Dermis microvascular lymphatic vessel endothelial cell (primary cell): ENCODE measurements around the gene CPT1A. TPM values are rescaled to one million over a fixed set of nuclear protein-coding genes. Genes with fewer than 3 reads are reported as not detected.

Source experiments
- DNase-seq, 2 donors: peaks; one replicate each; pipeline versions ENCODE4 v3.0.0 to v3.0.0-alpha.2; 2010; ENCODE audit warnings: low read depth in 2 of 2
- total RNA-seq: library from RNA; depleted of rRNA; stranded (reverse); fragments of >200 nt; gene quantifications from 2 replicates; pipeline ENCODE4 v1.2.1, GENCODE V29; 2014

The CPT1A gene
- total RNA-seq, 1 donor from 2014 or later: 68.3 TPM

DNA sequence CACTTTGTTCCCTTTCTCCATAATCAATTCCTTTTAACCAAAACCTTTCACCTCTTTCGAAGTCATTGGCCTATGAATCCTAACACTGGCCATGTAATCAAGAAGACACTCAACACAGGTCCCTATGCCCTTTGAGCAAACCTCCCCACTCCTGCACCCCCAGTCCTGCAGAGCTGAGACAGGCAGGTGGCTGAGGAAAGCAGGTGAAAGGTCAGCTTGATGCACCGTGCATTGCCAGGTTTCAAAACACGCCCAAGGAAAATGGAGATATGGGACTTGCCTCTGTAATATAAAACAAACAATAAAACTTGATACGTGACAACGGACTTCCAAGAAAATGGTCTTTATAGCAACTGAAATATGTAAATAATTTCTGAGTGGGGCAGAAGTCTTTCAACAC is 10.6 kb downstream of the CPT1A start:
- no peak for DNase-seq

DNA sequence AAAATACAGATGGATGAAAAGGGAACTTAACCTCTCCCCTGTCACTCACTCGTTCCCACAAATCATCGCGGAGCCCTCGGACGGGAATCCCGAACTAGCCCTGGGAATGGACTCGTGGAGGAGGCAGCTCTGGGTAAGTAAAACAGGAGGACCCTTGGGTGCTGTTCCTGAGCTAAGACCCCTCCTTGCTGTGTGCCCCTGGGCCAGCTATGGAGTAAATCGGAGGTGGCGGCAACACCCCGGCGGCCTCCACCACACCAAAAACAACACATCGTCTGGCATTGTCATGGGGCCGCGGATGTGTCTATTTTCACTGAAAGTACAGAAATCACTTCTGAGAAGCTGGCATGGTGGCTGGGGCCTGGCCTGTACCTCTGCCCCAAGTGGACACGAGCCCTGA is 12.1 kb downstream of the CPT1A start:
- no peak for DNase-seq

DNA sequence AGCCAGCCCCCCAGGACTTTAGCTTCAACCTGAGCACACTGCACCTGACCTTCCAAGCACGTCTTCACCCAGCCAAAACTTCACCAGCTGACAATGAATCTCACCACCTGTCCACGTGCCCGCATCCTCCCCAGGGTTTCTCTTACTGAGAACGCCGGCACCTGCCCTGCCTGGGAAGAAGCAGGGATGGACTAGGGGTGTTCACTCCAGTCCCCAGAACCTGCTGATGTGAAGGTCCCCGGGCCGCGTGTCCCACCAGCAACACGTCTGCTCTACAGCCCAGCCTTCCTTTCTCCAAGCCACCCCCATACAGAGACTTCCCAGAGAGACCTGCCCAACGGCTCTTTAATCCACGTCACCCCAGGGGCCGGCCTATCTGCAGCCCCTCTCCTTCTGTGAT is 12.8 kb downstream of the CPT1A start:
- no peak for DNase-seq

DNA sequence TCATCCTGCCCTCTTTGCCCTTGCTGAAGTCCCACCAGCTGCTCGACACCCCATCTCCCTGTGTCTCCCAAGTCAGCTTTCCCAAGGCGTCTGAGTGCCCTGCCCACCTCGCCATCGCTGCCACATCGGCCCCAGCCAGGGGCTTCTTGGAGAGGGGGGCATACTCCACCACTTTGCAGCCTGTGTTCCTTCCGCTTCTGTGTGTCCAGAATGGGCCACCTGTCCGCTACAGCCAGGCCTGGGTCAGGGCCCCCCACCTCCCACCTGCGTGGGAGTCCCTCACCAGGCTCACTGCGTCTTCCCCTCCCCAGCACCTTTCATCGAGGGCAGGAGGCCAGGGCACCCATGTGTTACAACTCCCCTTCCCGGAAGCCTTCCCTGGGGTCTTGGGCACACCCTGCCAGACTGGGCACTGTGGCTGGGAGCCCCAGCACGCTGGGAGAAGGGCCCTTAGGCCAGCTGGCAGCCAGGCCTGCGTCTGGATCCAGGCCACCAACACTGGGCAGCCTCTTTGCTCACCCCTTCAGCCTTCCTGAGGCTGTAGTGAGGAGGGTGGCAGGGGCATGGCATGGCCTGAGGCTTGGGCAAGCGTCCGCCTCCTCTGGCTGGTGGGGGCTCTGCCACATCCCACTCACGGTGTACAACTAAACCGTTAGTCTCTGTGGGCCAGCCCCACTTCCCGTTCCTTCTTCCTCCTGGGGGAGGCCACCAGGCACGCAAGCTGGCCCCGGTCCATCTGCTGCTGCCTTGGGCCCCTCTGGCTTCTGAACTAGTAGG is 13.4 kb downstream of the CPT1A start:
- no peak for DNase-seq

GRCh38 chr11:68827733-68828132 is 14.0 kb downstream of the CPT1A start:
- no peak for DNase-seq

GRCh38 chr11:68826726-68827125 is 15.0 kb downstream of the CPT1A start:
- no peak for DNase-seq

DNA sequence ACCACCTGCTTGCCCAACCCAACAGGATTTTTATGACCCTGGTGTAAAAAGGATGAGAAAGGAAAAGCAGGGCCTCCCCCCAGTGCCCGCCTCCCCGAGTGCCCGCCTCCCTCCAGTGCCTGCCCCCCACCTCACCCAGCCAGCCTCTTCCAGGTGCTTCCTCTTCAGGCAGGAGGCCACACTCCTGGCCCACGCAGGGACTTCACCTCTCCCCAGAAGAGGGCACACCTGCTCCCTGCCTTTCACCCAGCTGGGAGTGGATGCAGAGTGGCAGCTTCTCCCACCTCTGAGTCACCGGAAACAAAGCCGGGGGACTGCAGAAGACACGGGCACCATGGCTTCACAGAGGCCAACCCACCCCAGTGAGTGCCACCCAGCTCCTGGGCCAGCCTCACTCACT is 16.1 kb downstream of the CPT1A start:
- peak; percentile 54 to 88 for DNase-seq

- DNase-seq: no peak
These were observed 19.2 kb downstream of the CPT1A start for GRCh38 chr11:68822546-68822945.

GRCh38 chr11:68821670-68822069 is 20.0 kb downstream of the CPT1A start:
- no peak for DNase-seq

DNA sequence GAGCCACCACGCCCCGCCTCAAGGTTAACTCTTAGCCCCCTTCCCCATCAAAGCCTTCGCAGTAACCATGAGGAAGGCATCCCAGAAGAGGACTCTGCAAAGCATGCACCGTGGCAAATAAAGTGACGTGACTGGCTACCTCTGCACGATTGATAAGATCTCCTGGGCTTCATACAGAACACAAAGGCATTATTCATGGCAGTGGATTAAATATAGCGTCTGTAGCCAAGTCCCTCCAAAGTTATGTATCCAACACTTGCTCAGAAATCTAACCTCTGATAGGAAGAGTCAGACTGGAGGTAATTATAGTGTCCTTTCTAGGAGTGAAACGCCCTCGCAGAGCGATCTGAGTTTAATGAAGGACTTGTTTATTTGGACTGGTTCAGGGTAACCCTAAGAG is 22.4 kb downstream of the CPT1A start:
- DNase-seq: no peak

- DNase-seq: no peak
These were observed 23.5 kb downstream of the CPT1A start for GRCh38 chr11:68818181-68818580.

DNA sequence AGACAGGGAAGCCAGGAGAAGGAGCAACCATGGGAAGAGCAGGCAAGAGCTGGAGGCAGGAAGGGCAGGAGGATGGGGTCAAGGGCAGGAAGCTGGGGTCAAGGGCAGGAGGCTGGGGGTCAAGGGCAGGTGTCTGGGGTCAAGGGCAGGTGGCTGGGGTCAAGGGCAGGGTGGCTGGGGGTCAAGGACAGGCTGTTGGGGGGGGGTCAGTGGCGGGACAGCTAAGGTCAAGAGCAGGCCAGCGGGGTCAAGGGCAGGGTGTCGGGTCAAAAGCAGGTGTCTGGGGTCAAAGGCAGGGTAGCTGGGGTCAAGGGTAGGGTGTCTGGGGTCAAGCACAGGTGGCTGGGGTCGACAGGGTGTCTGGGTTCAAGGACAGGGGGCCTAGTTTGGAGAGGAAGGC is 24.2 kb downstream of the CPT1A start:
- no peak for DNase-seq

DNA sequence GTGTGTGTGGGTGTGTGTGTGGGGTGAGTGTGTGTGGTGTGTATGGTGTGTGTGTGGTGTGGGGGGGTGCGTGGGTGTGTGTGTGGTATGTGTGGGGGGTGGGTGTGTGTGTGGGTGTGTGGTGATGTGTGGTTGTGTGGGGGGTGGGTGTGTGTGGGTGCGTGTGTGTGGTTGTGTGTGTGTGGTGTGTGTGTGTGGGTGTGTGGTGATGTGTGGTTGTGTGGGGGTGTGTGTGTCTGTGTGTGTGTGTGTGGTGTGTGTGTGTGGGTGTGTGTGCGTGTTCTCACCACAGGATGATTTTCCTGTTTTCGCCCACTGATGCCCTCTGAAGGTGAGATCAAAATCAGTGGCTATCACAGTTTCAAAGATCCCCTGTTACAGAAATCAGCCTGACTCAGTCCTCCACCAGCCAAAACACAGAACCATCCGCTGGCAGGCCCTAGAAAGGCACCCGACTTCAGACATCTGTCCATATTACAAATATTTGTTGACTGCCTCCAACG is 24.7 kb downstream of the CPT1A start:
- DNase-seq: no peak

- DNase-seq: no peak
These were observed 25.4 kb downstream of the CPT1A start for GRCh38 chr11:68816251-68816776.

DNA sequence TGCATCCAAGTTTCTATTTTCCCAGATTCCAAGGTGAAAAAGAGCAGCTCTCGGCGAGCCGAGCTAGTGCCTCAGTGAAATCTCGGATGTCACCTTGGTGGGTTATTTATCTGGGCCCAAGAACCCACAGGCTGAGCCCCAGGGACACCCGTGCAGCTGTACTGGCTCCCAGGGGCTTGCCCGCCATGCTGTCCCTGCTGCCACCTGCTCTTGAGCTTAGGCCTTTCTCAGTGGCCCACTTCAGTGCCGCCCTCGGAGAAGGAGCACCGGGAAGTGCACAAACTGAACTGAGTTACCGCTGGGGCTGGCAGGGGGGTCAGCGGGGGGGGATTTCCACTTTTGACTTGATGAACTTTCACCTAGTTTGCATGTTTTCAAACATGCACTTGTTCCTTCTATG is 27.9 kb downstream of the CPT1A start:
- DNase-seq: no peak

DNA sequence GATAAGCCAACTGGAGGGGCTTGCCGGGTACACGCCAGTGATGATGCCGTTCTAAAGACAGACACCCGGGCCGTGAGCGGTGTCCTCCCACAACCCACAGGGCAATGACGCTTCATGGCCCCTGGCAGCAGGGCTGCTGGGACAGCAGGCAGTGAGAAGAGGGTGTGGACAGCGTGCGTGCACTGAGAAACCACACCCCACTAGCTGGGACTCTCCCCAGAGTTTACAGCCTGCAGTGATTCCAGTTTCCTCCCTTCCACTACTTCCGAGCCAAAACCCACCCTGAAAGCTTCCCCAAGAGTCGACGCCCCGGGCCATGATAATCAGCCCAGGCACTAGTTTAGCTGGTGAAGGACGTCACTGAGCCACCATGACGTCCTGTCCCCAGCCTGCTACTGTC is 29.2 kb downstream of the CPT1A start:
- no peak for DNase-seq

- DNase-seq: no peak
These were observed 31.6 kb downstream of the CPT1A start for GRCh38 chr11:68810164-68810563.

GRCh38 chr11:68809506-68809905 is 32.2 kb downstream of the CPT1A start:
- no peak for DNase-seq

DNA sequence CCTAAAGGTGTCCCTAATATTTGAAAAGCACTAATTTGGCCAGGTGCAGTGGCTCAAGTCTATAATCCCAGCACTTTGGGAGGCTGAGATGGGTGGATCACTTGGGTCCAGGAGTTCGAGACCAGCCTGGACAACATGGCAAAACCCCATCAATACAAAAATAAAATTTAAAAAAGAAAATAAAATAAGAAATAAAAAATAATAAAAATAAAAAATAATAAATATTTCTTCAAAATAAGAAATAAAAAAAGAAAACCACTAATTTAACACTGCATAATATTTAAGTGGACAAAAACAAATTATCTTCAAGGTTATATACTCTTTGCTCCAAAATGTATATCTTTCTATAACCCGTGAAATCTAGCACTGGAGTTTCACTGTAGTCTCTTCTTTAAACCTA is 32.9 kb downstream of the CPT1A start:
- no peak for DNase-seq

DNA sequence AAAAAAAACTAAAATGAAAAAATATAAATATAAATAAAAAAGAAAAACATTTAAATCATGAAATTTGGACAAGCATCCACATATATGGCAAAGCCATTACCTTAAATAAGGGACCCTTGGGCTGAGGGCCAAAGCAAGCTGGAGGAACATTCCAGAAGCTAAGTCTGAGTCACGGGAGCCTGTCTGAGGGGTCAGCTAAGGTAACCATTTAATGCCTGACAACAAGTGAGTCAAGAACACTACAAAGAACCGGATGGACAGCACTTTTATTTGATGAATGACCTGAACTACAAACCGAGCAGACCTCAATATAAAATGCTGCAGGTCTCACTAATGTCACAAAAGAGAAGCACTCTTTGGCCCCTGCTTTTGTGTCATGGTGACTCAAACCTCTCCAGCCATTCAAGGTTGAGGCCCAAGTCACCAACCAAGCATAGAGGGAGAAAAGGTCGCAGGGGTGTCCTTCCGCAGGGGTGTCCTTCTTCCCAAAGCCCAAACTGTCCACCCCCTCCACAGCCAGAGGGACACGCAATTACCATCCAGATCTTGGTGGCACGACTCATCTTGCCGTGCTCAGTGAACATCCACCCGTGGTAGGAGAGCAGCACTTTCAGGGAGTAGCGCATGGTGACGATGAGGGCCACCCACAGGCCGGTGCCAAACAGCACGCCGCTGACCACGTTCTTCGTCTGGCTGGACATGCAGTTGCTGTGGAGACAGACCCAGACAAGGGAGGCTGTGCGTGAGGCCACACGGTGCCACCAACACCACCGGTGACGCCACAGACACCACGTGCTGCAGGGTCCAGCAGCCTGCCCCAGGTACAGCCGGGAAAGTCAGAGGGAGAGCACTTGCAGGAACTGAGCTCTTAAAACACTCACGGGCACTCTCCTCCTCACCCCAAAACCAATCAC is 34.5 kb downstream of the CPT1A start:
- DNase-seq: peak in 1 of 2 donors; percentile 44

DNA sequence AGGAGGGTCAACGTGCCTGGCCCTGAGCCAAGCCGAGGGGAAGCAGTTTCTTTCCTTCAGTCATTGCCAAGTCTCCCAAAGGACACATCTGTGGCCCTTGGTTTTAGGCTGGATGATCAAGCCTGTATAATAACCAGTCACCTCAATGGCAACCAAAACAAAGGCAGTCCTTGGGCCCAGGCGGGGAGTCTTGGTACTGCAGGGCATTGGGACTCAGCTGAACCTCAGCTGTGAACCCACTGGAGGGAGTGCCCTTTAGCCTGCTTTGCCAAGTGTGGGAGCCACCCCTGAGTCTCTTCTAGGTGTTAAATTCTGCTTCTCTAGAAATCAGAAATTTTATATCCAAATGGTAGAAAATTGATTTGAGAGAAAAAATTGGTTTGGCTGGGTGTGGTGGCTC is 36.9 kb downstream of the CPT1A start:
- DNase-seq: no peak

DNA sequence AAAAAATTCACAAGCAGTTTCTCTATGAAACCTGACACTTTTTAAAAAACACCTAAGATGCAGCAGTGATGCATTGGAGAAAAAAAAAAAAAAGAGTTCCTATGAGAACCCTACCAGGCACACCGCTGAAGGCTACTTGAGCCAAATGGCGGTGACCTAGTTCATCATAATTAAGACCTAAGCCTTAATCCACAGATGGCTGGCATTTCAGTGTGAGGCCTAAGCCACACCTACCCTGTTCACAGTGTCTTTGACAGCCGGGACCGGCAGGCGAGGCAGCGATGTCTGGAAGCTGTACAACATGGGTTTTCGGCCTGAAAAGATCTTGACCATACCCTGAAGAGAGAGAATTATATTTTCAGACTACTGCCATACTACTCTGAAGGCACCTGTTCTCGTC is 38.0 kb downstream of the CPT1A start:
- no peak for DNase-seq
